Measurements from ENCODE around the gene ICAM1.

ICAM1 gene

DNA sequence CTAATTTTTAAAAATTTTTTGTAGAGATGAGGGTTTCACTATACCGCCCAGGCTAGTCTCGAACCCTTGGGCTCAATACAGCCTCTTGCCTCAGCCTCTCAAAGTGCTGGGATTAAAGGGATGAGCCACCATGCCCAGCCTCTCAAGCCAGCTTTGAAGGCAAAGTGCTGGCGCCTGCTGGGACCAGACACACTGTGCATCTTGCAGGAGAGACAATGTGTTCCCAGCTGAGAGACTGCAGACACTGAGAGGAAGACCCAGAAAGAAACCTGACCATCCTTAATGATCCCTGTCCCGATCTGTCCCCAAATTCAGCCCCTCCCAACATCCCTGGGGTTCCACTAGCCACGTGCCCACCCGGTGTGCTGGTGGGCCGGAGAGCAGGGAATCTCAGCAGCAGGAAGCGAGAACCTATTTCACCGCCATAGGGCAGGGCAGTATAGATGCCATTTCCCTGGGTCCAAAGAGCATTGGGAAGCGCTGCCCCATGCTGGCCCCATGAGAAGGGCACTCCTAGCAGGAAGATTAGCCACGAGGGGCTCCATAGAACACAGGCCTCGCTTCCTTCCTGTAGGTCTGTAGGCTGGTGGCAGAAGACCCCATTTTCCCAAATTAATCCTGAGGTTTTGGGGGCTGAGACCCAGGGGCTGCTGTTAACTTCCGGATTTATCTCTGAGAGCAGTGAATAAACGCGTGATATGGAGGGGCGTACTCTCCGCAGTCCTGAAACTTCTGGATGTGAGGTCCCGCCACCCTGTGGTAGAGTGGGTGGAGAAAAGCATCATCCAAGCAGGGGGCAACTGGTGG lies 61.4 kb downstream of the ICAM1 start:
- TF ChIP-seq POLR2AphosphoS5 (IDR thresholded peaks at IDR 0.05; ENCODE audit: low read depth, low read length): no peak; the same call in 1 of the 2 replicates
- TF ChIP-seq SIN3A (IDR thresholded peaks at IDR 0.05; ENCODE audit: borderline replicate concordance, insufficient read depth, low read length): peak; percentile 69; the same call in 1 of the 2 replicates
- peak; percentile 31; the same call in 1 of the 2 replicates for TF ChIP-seq TAF1 (IDR thresholded peaks at IDR 0.05; ENCODE audit: borderline replicate concordance, insufficient read depth, low read length)
- TF ChIP-seq, protein P1, sequence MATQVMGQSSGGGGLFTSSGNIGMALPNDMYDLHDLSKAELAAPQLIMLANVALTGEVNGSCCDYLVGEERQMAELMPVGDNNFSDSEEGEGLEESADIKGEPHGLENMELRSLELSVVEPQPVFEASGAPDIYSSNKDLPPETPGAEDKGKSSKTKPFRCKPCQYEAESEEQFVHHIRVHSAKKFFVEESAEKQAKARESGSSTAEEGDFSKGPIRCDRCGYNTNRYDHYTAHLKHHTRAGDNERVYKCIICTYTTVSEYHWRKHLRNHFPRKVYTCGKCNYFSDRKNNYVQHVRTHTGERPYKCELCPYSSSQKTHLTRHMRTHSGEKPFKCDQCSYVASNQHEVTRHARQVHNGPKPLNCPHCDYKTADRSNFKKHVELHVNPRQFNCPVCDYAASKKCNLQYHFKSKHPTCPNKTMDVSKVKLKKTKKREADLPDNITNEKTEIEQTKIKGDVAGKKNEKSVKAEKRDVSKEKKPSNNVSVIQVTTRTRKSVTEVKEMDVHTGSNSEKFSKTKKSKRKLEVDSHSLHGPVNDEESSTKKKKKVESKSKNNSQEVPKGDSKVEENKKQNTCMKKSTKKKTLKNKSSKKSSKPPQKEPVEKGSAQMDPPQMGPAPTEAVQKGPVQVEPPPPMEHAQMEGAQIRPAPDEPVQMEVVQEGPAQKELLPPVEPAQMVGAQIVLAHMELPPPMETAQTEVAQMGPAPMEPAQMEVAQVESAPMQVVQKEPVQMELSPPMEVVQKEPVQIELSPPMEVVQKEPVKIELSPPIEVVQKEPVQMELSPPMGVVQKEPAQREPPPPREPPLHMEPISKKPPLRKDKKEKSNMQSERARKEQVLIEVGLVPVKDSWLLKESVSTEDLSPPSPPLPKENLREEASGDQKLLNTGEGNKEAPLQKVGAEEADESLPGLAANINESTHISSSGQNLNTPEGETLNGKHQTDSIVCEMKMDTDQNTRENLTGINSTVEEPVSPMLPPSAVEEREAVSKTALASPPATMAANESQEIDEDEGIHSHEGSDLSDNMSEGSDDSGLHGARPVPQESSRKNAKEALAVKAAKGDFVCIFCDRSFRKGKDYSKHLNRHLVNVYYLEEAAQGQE (IDR thresholded peaks at IDR 0.05; ENCODE audit: insufficient read depth in 1 of 2, low read depth in 2 of 2, low read length in 2 of 2): no peak; a peak in 1 of 4 replicates

DNA sequence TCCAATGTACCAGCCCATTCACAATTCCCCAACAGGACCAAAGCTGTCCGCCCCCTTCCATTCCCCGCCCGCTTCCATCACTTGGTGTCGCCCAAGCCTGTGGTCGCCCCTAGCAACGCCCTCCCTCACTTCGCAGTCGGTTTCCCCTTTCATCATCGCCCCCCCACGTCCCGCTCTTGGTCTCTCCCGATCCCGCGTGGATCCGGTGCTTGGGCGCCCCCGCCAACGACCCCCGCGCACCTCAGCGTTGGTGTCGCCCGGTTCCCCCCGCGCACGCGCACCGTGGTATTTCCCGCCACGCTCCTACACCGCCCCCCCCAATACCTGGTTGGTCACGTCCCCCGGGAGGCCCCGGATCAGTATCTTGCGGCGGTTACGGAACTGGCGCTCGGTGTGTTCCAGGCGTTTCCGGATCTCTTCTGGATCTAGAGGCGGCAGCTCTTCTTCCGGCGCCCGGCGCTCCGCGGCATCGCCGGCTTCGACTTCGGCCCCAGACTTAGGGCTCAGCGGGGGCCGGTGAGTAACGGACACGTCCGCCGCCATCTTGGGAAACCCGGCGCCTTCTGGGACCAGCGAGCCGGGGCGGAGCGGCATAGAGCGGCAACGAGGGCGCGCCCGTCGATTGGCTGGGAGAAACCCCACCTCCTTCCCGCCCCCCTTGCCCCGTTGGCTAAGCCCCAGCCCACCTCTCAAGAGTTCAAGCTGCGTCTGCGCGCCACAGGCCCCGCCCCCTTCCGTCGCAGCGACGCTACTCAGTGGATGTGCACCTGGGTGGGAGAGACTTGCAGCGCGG lies 62.2 kb downstream of the ICAM1 start, which contains the start of gene RAVER1:
TSS of gene RAVER1 (minus strand) at position 565 of the 793 bp plus-strand sequence. CDS start at position 543, 22 bp downstream.
- TF ChIP-seq, protein P1 (IDR thresholded peaks at IDR 0.05; ENCODE audit: insufficient read depth in 1 of 2, low read depth in 2 of 2, low read length in 2 of 2): no peak
- TF ChIP-seq SIN3A (IDR thresholded peaks at IDR 0.05; ENCODE audit: borderline replicate concordance, insufficient read depth, low read length) (peak; percentile 10; the same call in 1 of the 2 replicates), FOXP2 (optimal IDR thresholded peaks at IDR 0.05; ENCODE audit: borderline replicate concordance, extremely low read depth, extremely low read length, insufficient read depth) (peak; percentile 53), TAF1 (IDR thresholded peaks at IDR 0.05; ENCODE audit: borderline replicate concordance, insufficient read depth, low read length) (peak; percentile 88), POLR2AphosphoS5 (IDR thresholded peaks at IDR 0.05; ENCODE audit: low read depth, low read length) (peak; percentile 84)

DNA sequence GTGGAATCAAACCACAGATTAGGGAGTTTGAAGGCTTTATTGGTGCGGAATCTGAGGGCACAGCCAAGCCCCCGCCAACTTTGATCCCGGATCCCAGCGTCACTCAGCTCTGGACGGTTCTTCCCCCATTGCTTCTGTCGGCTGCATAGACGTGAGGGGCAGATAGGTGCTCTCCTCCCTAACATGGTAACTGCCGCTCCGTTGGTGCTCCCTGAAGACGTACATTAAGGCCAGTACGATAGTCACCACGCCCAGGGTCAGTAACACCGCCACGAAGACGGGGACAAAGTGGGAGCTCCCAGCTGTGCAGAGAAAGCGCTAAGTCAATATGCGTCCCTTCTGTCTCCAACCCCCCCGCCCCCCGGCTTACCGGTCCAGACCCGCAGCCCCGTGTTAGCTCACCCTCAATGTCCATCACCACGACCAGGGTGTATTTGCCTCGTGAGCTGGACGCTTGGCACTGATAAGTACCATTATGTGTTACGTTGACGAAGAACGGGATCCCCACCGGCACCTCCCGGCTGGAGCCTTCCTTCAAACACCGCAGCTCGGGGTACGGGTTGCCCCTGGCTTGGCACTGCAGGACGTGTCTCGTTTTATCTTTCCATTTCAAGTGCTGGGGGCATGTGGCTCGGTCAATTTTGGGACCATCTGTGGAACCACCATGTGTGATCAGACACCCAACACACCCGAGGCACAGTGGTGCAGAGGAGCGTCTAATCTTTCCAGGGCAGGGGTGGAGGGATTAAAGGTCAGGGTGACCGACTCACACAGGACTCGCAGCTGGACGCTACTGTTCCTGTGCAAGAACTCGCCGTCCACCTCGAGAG lies 63.1 kb downstream of the ICAM1 start:
- TF ChIP-seq FOXP2 (optimal IDR thresholded peaks at IDR 0.05; ENCODE audit: borderline replicate concordance, extremely low read depth, extremely low read length, insufficient read depth) (no peak), POLR2AphosphoS5 (IDR thresholded peaks at IDR 0.05; ENCODE audit: low read depth, low read length) (no peak)
- TF ChIP-seq, protein P1 (IDR thresholded peaks at IDR 0.05; ENCODE audit: insufficient read depth in 1 of 2, low read depth in 2 of 2, low read length in 2 of 2): no peak

DNA sequence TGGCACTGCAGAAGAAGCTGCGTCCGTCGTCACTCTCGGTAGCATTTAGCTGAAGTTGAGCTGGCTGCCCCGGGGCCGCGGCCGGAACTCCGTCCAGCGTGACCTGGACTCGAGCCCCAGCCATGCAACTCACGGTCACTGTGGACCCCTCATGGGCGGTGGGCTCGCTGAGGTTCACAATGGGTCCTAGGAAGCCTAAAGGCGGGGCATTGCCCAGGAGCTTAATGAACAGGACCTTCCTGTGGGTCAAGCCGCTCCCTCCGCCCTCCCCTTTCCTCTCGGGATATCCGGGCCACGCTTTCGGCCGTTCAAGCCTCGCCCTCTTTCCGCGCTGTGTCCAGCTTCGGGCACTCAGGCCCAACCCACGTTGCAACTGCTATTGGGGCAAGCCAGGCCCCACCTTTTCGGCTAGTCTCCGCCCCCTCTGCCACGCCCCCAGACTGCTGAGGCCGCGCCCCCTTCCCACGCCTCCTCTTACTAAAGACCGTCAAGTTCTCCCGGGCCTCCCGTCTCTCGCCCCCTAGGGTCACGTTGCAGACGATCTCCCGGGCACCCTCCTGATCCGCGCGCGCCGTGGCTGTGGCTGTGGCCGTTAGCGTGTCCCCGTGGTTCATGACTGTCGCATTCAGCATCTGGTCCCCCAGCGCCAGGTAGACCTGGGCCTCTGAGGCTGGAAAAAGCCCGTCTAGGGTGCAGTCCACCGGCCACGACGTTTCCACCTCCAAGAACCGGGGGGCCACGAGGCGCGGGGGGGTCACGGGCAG lies 63.9 kb downstream of the ICAM1 start:
- TF ChIP-seq, protein P1 (IDR thresholded peaks at IDR 0.05; ENCODE audit: insufficient read depth in 1 of 2, low read depth in 2 of 2, low read length in 2 of 2): no peak
- TF ChIP-seq FOXP2 (optimal IDR thresholded peaks at IDR 0.05; ENCODE audit: borderline replicate concordance, extremely low read depth, extremely low read length, insufficient read depth) (no peak), POLR2AphosphoS5 (IDR thresholded peaks at IDR 0.05; ENCODE audit: low read depth, low read length) (peak; percentile 42; the same call in 1 of the 2 replicates), SIN3A (IDR thresholded peaks at IDR 0.05; ENCODE audit: borderline replicate concordance, insufficient read depth, low read length) (peak; percentile 35; the same call in 1 of the 2 replicates), TAF1 (IDR thresholded peaks at IDR 0.05; ENCODE audit: borderline replicate concordance, insufficient read depth, low read length) (no peak)

Data from PFSK-1 (cell line).